ENCODE results near the gene MUC22.
A peak's percentile ranks its signal among the peaks of the same experiment; 100 is the strongest.
"Not testable (repeated sequence)": the region's sequence is repeated elsewhere in the genome, so short reads cannot be mapped to it uniquely, and the experiment has no call there.

Gene MUC22

DNA sequence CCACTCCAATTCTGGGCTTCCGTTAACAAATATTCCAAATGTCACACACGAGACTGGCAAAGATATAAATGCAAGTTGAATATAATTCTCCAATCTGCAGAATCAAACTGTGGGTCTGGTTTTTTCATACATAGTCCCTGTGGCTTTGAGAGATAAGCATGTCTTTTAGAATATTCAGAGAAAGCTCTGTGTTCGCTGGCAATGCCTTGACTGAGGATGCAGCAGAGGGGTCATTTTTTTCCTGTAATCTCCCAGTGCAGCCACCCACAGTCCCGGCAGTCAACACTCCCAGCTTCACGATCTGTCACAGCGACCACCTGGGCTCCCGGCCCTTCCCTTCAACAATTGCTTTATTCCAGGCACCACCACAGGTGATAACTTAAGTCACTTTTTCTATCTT is 30.5 kb downstream of the MUC22 start:
- peak; percentile 70 for DNase-seq

DNA sequence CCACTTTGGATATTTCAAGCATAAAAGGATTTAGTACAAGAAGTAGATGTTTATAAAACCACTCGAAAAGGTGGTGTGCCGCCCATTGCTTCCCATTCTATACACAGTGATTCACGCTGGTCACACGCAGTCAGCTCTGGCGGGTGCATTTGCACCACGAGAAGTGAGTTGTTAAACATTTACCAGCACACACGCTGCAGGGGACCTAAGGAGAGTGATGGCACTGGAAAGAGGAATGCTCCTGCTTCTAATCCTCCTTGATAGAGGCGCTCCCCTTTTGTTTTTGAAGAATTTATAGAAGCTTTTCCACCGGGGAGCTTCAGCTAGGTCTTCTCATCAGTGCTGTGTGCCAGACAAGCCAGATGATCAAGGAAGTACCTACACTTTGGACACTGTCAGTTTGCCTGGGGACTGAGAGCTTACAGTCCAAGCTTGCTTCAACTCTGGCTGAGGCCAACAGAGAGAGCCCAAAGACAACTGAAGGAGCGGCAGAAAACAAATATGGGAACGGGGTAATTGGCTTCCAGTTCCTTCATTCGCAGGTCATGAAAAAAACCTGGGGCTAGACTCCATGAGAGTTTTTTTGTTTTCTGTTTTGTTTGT is 31.2 kb downstream of the MUC22 start:
- DNase-seq, result no peak

- DNase-seq, result peak; percentile 78
These were observed 32.5 kb downstream of the MUC22 start for GRCh38 chr6:31042806-31043205.

GRCh38 chr6:31048099-31048498 is 37.8 kb downstream of the MUC22 start:
- DNase-seq, result no peak

DNA sequence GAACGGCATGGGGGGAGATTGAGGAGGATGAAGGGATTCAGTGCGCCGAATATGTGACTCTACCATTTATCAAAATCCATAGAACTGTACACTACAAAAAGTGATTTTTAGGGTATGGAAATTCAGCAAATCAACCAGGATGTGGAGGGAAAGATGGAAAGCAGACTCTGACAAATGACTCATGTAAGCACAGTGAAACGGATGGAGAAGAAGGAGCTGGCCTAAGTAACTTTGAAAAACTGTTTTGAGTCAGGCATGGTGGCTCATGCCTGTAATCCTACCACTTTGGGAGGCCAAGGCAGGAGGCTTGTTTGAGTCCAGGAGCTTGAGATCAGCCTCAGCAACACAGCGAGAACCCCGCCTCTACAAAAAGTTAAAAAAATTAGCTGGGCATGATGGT is 39.2 kb downstream of the MUC22 start:
- DNase-seq, result no peak

- not testable (repeated sequence) for DNase-seq
These were observed 42.9 kb downstream of the MUC22 start for GRCh38 chr6:31053187-31053586.

DNA sequence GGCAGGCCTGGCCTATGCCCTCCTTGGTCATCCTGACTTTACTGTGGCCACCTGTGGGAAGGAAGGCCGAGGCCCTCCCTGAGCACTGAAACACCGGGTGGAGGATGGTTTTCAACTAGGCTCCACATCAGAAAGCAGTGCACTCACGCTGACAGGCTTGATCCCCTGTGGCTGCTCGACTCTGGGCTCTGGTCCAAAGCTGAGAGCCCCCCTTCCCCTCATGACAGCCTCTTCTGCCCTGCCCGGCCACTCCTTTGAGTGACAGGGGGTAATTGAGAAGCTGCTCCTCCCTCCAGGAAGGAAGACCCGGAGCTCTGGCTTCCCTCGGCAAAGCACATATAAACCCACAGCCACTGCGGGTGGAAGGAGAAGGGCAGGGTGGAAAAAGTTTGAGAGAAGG is 43.6 kb downstream of the MUC22 start:
- DNase-seq, result no peak

DNA sequence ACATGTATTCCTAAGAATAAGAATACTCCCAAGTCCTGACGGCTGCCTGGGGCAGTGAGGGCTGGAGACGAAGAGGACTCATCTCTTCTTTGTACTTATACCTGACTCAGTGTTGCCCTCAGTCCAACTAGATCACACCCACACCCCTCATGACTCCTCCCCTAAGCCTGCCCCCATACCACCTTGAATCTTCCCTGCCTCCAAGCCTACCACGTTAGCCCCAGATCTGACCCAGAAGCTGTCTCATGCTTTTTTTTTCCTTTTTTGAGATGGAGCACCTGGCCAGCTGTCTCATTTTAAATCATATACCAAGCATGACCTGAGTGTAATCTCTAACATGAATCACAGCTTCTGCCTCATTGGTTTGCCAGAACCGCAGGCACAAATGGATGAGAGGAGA is 45.2 kb downstream of the MUC22 start:
- no peak for DNase-seq

DNA sequence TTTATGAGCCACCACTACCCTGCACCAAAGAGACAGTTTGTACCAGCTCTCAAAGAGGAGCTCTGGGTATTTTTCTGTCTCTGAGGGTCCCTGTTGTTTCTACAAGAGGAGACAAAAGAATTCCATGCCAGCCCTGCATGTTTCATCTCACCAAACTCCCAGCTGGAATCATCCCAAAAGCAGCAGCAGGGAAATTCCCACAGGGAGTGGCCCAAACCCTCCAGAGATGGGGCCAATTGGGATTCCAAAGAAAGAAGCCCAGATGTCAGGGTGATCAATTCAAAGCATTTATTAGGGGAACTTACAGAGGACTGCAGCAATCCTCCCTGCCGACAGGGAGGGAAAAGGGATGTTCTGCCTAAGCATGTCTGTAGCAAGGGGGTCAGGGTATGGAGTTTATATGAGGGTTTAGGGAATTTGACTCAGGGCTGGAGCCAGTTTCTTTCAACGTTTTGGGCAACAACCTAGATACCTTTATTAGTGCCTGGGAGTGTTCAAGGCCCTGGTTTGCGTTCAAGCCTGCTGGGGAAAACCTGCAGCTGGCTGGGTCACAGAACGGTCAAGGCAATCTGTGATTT is 47.2 kb downstream of the MUC22 start:
- DNase-seq, result no peak

DNA sequence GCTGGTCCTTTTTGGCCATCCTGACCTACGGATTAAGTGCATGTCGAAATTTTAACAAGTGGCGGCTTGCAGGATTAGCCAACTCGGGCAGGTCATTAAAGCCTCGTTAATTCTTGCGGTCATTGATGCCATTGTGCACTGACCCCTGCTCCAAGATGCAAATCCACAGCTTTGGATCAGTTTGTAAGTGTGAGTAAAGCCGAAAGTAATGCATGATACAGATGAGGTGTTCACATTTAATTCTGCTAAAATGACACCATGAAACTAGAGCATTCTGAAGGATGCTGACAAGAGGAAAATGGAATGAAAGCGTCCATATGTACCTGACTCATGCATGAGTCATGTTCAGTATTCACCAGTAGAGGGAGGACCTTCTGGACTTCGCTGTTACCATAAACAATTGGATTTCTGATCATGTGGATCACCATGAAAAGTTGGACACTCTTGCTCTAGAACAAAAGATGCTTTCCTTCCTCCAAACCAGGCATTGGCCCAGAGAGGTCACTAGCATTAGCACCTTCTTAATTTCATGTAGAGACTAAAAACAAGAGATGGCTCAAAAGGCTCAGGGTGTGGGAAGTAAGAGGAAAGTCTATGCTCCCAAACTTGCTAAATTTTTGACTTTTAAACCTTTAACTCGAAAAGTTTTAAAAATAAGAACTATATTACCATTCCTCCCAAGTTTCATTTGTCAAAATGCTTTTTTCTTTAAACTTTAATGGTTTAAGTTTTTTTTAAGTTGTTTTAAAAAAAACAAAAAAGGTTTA is 48.0 kb downstream of the MUC22 start:
- peak; percentile 47 for DNase-seq

GRCh38 chr6:31060145-31060544 is 49.9 kb downstream of the MUC22 start:
- DNase-seq, result no peak

DNA sequence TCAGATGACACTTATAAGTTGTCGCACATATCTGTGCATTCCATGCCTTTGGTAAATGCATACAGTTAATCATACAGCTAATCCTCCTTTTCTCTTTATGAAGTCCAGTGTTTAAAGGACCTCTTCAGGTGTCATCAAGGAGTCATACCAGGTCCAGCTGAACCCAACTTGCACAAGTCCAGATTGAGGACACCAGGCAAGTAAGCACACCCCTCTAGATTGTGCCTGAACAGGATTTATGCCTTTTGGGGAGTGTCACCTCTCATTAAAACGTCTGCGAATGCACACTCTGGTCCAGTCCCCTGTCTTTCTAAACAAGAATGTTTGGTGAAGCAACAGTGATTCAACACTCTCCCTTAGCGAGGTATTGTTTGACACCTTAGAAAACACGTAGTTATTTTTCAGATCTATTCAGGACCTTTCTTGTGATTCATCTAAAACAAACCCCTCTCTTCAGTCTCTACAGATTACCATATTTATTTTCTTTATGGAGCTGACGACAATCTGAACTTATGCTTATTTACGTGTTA is 53.7 kb downstream of the MUC22 start:
- DNase-seq, result no peak

DNA sequence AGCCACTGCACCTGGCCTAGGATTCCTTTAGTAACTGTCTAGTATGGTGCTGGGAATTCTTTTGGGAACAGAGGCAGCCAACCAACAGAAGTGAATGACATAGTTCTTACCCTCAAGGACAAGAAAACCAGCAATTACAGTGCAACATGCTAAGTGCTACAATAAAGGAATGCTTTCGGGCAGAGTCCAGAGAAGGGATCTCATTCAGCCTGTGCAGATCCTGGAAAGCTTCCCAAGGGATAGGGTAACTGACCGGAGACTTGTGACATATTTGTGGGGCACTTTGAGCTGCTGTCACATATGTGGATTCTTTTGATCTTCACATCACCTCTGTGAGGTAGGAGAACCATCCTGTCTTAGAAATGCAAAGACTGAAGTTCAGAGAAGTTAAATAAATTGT is 55.3 kb downstream of the MUC22 start:
- DNase-seq, result no peak

DNA sequence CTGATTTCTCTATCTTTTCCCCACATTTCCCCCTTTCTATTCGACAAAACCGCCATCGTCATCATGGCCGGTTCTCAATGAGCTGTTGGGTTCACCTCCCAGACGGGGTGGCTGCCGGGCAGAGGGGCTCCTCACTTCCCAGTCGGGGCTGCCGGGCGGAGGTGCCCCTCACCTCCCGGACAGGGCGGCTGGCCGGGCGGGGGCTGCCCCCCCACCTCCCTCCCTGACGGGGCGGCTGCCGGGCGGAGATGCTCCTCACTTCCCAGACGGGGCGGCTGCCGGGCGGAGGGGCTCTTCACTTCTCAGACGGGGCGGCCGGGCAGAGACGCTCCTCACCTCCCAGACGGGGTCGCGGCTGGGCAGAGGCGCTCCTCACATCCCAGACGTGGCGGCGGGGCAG is 56.8 kb downstream of the MUC22 start:
- DNase-seq, result not testable (repeated sequence)

GRCh38 chr6:31067891-31068668 is 57.8 kb downstream of the MUC22 start:
- DNase-seq, result not testable (repeated sequence)

DNA sequence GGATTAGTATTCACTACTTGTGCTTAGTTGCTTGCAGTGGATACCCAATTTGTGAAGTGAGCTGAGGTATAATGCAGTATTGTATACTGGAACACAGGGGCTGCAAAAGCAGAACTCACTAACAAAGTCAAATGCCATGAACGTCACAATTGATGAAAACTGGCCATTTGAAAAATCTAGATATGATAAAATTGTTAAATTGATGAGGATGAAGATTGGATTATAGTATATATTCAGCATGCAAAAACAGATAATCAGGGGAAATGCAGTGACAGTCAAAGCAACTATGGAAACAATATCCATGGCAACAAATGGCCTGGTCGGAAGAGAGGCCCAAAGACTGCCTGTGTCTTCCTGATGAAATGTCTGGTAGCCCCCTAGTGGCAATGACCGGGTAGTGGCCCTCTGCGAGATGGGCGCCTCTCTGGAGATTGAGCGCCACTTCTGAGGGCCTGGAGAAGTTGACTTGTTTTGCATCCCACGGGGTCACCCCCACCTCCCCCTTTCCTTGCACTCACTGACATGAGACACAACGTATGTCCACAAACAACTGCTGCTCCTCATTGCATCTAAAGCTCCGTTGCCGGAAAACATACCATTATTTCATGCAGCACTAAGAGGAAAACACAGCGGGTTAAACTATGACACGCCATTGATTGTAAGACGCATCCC is 58.5 kb downstream of the MUC22 start:
- DNase-seq, result peak; percentile 91

DNA sequence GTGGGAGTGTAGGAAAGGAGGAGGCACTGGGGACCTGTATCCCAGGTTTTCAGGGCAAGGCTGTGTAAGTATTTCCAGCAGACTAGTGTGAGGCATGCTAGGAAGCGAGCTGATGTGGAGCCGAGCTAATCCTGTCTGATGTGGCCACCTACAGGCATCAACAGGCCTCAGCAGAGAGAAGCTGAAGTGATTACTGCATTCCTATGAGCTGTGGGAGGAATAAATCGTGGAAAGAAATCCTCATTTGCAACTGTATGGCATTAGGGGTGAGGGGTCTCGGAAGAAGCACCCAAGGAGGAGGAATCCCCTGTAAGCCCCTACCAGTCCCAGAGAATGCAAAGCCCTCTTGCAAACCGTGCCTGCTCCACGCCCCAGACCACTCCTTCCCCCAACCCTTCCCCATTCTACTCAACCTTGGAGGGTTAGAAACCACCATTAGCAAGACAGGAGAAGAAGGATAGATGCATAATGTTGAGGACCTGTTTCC is 60.5 kb downstream of the MUC22 start:
- peak; percentile 56 for DNase-seq

GRCh38 chr6:31074401-31074800 is 64.1 kb downstream of the MUC22 start:
- DNase-seq, result no peak

GRCh38 chr6:31075528-31075927 is 65.3 kb downstream of the MUC22 start:
- no peak for DNase-seq

GRCh38 chr6:31076611-31077010 is 66.3 kb downstream of the MUC22 start:
- DNase-seq, result no peak

GRCh38 chr6:31079656-31080261 is 69.5 kb downstream of the MUC22 start:
- peak; percentile 88 for DNase-seq

DNA sequence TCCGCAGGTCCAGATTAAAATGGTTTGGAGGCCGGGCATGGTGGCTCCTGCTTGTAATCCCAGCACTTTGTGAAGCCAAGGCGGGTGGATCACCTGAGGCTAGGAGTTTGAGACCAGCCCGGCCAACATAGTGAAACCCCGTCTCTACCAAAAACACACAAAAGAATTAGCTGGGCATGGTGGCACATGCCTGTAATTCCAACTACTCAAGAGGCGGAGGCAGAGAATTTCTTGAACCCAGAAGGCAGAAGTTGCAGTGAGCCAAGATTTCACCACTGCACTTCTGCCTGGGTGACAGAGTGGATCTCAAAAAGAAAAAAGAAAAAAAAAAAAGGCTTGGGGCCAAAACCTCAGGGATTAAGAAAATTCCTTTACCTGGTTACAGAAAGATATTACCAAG is 71.6 kb downstream of the MUC22 start:
- DNase-seq, result no peak

Data from OCI-M1 (cell line).